ENCODE measurements around the gene PDE7B.

DNA sequence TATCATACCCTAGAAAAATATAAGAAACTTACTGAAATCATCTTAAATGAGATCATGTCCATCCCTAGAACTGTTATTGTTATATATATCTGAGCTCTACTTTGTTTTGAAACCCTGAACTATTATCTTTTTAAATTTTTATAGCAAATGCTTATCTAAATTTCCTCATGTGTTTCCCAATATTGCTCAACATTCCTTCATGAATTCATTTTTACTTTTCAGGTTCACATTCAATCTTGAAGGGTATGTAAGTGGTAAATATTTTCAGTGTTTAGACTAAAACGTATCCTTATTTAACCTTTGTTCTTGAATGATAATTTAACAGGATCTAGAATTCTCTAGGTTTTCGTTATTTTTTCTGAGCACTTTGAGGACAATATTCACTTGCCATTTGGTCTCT is 23.9 kb downstream of the PDE7B start:
- TF ChIP-seq, protein P1, sequence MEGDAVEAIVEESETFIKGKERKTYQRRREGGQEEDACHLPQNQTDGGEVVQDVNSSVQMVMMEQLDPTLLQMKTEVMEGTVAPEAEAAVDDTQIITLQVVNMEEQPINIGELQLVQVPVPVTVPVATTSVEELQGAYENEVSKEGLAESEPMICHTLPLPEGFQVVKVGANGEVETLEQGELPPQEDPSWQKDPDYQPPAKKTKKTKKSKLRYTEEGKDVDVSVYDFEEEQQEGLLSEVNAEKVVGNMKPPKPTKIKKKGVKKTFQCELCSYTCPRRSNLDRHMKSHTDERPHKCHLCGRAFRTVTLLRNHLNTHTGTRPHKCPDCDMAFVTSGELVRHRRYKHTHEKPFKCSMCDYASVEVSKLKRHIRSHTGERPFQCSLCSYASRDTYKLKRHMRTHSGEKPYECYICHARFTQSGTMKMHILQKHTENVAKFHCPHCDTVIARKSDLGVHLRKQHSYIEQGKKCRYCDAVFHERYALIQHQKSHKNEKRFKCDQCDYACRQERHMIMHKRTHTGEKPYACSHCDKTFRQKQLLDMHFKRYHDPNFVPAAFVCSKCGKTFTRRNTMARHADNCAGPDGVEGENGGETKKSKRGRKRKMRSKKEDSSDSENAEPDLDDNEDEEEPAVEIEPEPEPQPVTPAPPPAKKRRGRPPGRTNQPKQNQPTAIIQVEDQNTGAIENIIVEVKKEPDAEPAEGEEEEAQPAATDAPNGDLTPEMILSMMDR (IDR thresholded peaks at IDR 0.05) = no peak
- TF ChIP-seq POLR2AphosphoS5 (IDR thresholded peaks at IDR 0.05; ENCODE audit: low read depth, low read length) = no peak
- TF ChIP-seq, protein P2, sequence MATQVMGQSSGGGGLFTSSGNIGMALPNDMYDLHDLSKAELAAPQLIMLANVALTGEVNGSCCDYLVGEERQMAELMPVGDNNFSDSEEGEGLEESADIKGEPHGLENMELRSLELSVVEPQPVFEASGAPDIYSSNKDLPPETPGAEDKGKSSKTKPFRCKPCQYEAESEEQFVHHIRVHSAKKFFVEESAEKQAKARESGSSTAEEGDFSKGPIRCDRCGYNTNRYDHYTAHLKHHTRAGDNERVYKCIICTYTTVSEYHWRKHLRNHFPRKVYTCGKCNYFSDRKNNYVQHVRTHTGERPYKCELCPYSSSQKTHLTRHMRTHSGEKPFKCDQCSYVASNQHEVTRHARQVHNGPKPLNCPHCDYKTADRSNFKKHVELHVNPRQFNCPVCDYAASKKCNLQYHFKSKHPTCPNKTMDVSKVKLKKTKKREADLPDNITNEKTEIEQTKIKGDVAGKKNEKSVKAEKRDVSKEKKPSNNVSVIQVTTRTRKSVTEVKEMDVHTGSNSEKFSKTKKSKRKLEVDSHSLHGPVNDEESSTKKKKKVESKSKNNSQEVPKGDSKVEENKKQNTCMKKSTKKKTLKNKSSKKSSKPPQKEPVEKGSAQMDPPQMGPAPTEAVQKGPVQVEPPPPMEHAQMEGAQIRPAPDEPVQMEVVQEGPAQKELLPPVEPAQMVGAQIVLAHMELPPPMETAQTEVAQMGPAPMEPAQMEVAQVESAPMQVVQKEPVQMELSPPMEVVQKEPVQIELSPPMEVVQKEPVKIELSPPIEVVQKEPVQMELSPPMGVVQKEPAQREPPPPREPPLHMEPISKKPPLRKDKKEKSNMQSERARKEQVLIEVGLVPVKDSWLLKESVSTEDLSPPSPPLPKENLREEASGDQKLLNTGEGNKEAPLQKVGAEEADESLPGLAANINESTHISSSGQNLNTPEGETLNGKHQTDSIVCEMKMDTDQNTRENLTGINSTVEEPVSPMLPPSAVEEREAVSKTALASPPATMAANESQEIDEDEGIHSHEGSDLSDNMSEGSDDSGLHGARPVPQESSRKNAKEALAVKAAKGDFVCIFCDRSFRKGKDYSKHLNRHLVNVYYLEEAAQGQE (IDR thresholded peaks at IDR 0.05; ENCODE audit: insufficient read depth in 1 of 2, low read depth in 2 of 2, low read length in 1 of 2) = no peak

Measured in Panc1 (cell line).